MM.1S (cell line): ENCODE measurements around the gene PLOD3.

Experiments used
- DNase-seq: peaks from one replicate; pipeline ENCODE4 v3.0.0-alpha.2; 2015
- H2AFZ ChIP-seq: fragments of 300-600 bp; sonication (generic); 2 replicates; pipeline ENCODE4 v1.6.0; 2016; ENCODE audit warnings: antibody characterized with exemption, low read length
- H3F3A ChIP-seq: fragments of 300-600 bp; sonication (generic); 2 replicates; pipeline ENCODE4 v1.6.1; 2016; ENCODE audit warnings: mild to moderate bottlenecking, antibody characterized with exemption, low read length, moderate library complexity, mixed read lengths; ENCODE audit not compliant: insufficient read depth
- H3K27ac ChIP-seq: fragments of 300-600 bp; sonication (generic); 2 replicates; pipeline ENCODE4 v1.5.1; 2016; ENCODE audit warnings: mild to moderate bottlenecking, low read length
- H3K27me3 ChIP-seq: fragments of 300-600 bp; sonication (generic); replicated peaks from 2 replicates; pipeline ENCODE4 v1.6.0; 2016; ENCODE audit warnings: low read length; ENCODE audit not compliant: insufficient read depth
- H3K36me3 ChIP-seq: fragments of 300-600 bp; sonication (generic); replicated peaks from 2 replicates; pipeline ENCODE4 v1.6.1; 2016; ENCODE audit warnings: mild to moderate bottlenecking, low read length, mixed read lengths; ENCODE audit not compliant: insufficient read depth
- H3K4me1 ChIP-seq: fragments of 300-600 bp; sonication (generic); 2 replicates; pipeline ENCODE4 v1.6.1; 2016; ENCODE audit warnings: low read length, mixed read lengths
- H3K4me2 ChIP-seq: fragments of 300-600 bp; sonication (generic); 2 replicates; pipeline ENCODE4 v1.6.0; 2016; ENCODE audit warnings: low read depth, low read length
- H3K4me3 ChIP-seq: fragments of 300-600 bp; sonication (generic); 2 replicates; pipeline ENCODE4 v1.5.1; 2016; ENCODE audit warnings: low read length, mixed read lengths
- H3K79me2 ChIP-seq: fragments of 300-600 bp; sonication (generic); 2 replicates; pipeline ENCODE4 v1.6.1; 2016; ENCODE audit warnings: mixed run types, low read length, mixed read lengths
- H3K9ac ChIP-seq: fragments of 300-600 bp; sonication (generic); 2 replicates; pipeline ENCODE4 v1.6.1; 2016; ENCODE audit warnings: low read length, mixed read lengths
- H3K9me2 ChIP-seq: fragments of 300-600 bp; sonication (generic); replicated peaks from 2 replicates; pipeline ENCODE4 v1.6.1; 2016; ENCODE audit warnings: mild to moderate bottlenecking, low read length, mixed read lengths; ENCODE audit not compliant: insufficient read depth
- H3K9me3 ChIP-seq: fragments of 300-600 bp; sonication (generic); replicated peaks from 2 replicates; pipeline ENCODE4 v1.6.1; 2016; ENCODE audit warnings: mild to moderate bottlenecking, low read length, mixed read lengths; ENCODE audit not compliant: insufficient read depth
- H4K20me1 ChIP-seq: fragments of 300-600 bp; sonication (generic); 2 replicates; pipeline ENCODE4 v1.6.1; 2016; ENCODE audit warnings: mild to moderate bottlenecking, low read length, moderate library complexity, mixed read lengths; ENCODE audit not compliant: insufficient read depth
- EZH2 ChIP-seq: fragments of 300-600 bp; sonication (generic); optimal IDR thresholded peaks from 2 replicates; pipeline ENCODE3; 2017; ENCODE audit warnings: low read depth, mild to moderate bottlenecking, antibody characterized with exemption, low read length, mixed read lengths
- EZH2phosphoT487 ChIP-seq: fragments of 300-600 bp; sonication (generic); IDR thresholded peaks from 2 replicates; pipeline ENCODE4 v1.6.1; 2018; ENCODE audit warnings: antibody characterized with exemption, low read length
- TF ChIP-seq, protein P1 (sequence below): fragments of 300-600 bp; sonication (generic); IDR thresholded peaks from 2 replicates; pipeline ENCODE4 v1.5.1; 2016; ENCODE audit warnings: antibody characterized with exemption, low read length, mixed read lengths

Gene PLOD3

DNA sequence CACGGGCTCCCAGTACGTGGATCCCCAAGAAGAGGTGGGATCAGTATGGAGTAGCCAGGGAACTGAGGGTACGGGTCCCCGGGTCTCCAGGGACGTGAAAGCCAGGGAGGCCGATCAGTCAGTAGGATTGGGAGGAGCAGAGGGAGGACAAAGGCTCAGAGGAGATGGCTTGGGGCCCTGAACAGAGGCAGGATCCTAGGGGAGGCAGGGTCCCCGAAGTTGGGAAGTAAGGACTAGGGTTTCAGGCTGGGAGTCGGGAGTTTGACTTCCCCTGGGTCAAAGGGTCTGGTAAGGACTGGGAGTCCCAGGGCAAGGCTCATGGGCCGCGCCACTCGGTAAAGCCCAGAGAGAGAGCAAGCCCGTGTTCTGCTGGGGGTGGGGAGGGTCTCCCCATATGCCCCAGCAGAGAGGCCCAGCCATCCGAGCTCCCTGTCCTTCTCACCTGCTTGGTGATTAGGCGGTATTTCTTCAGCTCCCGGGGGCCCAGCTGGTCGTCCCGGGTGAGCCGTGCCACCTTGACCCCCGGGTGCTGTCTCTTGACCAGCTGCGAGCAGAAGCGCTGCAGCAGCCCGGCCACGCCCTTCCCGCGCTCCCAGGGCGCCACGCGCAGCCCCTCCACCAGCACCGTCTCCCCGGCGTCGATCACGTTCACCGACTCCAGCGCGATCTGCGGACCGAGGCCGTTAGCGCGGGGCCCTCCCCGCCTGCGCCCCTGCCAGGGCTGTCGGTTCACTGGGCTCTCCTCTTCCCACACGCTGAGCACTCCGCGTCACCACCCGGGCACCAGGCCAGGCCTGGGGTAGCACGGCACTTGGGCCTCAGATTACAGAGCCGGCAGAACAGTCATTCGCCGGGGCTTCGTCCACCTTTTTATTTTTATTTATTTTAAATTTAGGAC lies 44.3 kb downstream of the PLOD3 start:
- Histone ChIP-seq H3K9me2 (no peaks in the 10 kb centered on the region), H3K9me3 (no peaks in the 10 kb centered on the region), H3K27me3 (peaks cover 96% of the 10 kb centered on the region), H3K4me2 (no peak overlapping the region), H3K9ac (no peak overlapping the region), H3K36me3 (no peaks in the 10 kb centered on the region), H2AFZ (no peak overlapping the region), H4K20me1 (no peaks in the 10 kb centered on the region), H3F3A (no peaks in the 10 kb centered on the region), H3K4me1 (0 out of 2 replicates have a peak, but pooled peaks cover 3% of the 10 kb centered on the region), H3K4me3 (no peak overlapping the region), H3K27ac (no peak overlapping the region), H3K79me2 (no peaks in the 10 kb centered on the region)
- TF ChIP-seq, protein P1, sequence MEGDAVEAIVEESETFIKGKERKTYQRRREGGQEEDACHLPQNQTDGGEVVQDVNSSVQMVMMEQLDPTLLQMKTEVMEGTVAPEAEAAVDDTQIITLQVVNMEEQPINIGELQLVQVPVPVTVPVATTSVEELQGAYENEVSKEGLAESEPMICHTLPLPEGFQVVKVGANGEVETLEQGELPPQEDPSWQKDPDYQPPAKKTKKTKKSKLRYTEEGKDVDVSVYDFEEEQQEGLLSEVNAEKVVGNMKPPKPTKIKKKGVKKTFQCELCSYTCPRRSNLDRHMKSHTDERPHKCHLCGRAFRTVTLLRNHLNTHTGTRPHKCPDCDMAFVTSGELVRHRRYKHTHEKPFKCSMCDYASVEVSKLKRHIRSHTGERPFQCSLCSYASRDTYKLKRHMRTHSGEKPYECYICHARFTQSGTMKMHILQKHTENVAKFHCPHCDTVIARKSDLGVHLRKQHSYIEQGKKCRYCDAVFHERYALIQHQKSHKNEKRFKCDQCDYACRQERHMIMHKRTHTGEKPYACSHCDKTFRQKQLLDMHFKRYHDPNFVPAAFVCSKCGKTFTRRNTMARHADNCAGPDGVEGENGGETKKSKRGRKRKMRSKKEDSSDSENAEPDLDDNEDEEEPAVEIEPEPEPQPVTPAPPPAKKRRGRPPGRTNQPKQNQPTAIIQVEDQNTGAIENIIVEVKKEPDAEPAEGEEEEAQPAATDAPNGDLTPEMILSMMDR = no peak
- TF ChIP-seq EZH2 (no peak), EZH2phosphoT487 (no peak)
- no peak for DNase-seq

DNA sequence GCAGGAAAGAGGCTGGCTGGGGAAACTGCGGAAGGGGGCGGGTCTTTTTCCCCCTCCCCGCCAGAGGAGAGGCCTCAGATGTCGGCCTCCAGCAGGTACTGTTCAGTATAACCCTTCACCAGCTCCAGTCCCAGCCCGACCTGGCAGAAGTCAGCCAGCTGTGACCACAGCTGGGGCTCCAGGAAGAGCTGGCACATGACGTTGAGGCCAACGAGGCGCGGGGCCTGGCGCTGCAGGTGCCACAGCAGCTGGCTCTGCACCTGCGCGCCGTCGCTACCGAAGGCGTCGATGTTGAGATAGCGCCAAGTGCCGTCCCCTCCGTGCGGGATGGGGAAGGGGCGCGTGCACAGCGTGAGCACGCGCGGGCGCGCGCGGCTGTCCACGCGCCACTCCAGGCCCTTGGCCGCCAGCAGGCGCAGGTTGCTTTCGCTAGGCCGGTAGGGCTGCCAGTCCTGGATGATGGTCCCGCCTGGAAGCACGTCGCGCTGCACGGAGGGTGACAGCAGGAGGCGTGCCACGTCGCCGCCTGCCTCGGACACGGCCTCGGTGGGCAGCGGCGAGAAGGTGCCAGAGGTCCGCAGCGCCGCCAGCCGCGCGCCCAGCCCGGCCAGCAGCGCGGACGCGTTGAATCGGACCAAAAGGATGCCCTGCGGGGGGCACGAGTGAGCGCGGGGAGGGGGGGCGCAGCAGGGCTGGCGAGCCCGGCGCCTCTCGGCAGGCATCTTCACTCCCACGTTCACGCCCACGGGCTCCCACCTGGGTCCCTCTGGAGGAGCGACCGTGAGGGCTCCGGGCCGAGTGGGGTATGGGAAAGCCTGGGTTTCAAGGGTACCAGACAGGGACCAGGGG lies 45.2 kb downstream of the PLOD3 start:
- peak overlapping the region; percentile 29 for H3K4me2 ChIP-seq

DNA sequence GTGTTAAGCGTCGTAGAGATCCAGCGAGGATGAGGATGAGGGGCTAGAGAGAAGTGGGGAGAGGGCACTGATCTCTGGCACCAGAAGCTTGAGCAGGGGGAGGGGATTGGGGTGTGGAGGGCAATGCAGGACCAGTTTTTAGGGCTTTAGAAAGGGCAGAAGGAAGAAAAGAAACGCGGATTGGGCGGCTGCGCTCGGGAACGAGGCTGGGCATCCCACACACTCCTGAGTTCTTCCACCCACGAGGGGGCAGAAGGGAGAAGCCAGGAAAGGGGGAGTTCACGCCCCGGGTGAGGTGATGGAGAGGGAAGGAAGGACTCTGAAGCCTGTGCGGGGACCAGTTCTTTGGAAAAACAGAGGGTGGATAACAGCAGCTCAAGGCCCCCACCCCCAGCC lies 45.9 kb downstream of the PLOD3 start:
- Histone ChIP-seq H3K9ac (no peak overlapping the region), H3K27me3 (peaks cover 93% of the 10 kb centered on the region), H4K20me1 (no peaks in the 10 kb centered on the region)

More for the DNA sequence above, 45.2 kb downstream of the PLOD3 start:
- no peak overlapping the region for H3K27ac ChIP-seq
- peak; percentile 41 for DNase-seq
- H3K9me2 ChIP-seq = no peaks in the 10 kb centered on the region
- H3K4me3 ChIP-seq = no peak overlapping the region; the same call in 1 of the 2 replicates
- H4K20me1 ChIP-seq = no peaks in the 10 kb centered on the region
- H3K27me3 ChIP-seq = peaks cover 96% of the 10 kb centered on the region
- TF ChIP-seq EZH2 = no peak
- TF ChIP-seq, protein P1 = no peak
- no peak for TF ChIP-seq EZH2phosphoT487
- no peak overlapping the region for H3K9ac ChIP-seq
- no peaks in the 10 kb centered on the region for H3K79me2 ChIP-seq
- no peaks in the 10 kb centered on the region for H3K36me3 ChIP-seq
- H2AFZ ChIP-seq = no peak overlapping the region
- no peaks in the 10 kb centered on the region for H3F3A ChIP-seq
- no peaks in the 10 kb centered on the region for H3K9me3 ChIP-seq
- H3K4me1 ChIP-seq = 0 out of 2 replicates have a peak, but pooled peaks cover 3% of the 10 kb centered on the region

More for the DNA sequence above, 45.9 kb downstream of the PLOD3 start:
- no peak overlapping the region for H3K27ac ChIP-seq
- no peak overlapping the region for H3K4me2 ChIP-seq
- H3K9me2 ChIP-seq = no peaks in the 10 kb centered on the region
- no peaks in the 10 kb centered on the region for H3K36me3 ChIP-seq
- TF ChIP-seq EZH2 (no peak), EZH2phosphoT487 (no peak)
- TF ChIP-seq, protein P1 = no peak
- no peak overlapping the region for H2AFZ ChIP-seq
- H3K79me2 ChIP-seq = no peaks in the 10 kb centered on the region
- H3K4me1 ChIP-seq = 0 out of 2 replicates have a peak, but pooled peaks cover 3% of the 10 kb centered on the region
- H3F3A ChIP-seq = no peaks in the 10 kb centered on the region
- H3K9me3 ChIP-seq = no peaks in the 10 kb centered on the region
- no peak for DNase-seq
- no peak overlapping the region for H3K4me3 ChIP-seq
